Right cardiac atrium (tissue), 5 donors: Measurements from ENCODE around the gene SORT1. TPM values are rescaled to one million over a fixed set of nuclear protein-coding genes. Genes with fewer than 3 reads are reported as not detected.
A peak's percentile ranks its signal among the peaks of the same experiment; 100 is the strongest.
"Not testable (repeated sequence)": the region's sequence is repeated elsewhere in the genome, so short reads cannot be mapped to it uniquely, and the experiment has no call there.

Experiments
- ATAC-seq, 2 donors: fragments of 200-7000 bp; cut with Tn5 transposase; one replicate each; pipeline versions ENCODE4 v1.8.0 to v1.9.1; 2020; ENCODE audit warnings: moderate library complexity in 2 of 2, mild to moderate bottlenecking in 1 of 2
- DNase-seq, 3 donors: peaks; one replicate each; pipeline ENCODE4 v3.0.0-alpha.2; 2020
- H3K27ac ChIP-seq: one replicate; pipeline ENCODE4 v1.5.1; 2013; ENCODE audit warnings: mild to moderate bottlenecking, low read length, control low read depth, moderate library complexity
- H3K27me3 ChIP-seq: one replicate; pipeline ENCODE4 v1.6.1; 2013; ENCODE audit not compliant: control insufficient read depth, insufficient read depth
- H3K4me1 ChIP-seq: one replicate; pipeline ENCODE4 v1.6.1; 2013; ENCODE audit warnings: low read length; ENCODE audit not compliant: control insufficient read depth, insufficient read depth
- H3K4me3 ChIP-seq: one replicate; pipeline ENCODE4 v1.5.1; 2013; ENCODE audit warnings: low read length, control low read depth
- H3K9me3 ChIP-seq: one replicate; pipeline ENCODE4 v1.6.1; 2013; ENCODE audit warnings: low read length; ENCODE audit not compliant: control insufficient read depth
- WGBS: extraction: QIAGEN DNeasy Blood & Tissue Kit; methylation state at CpG from one replicate; pipeline ENCODE4 v1.1.7; 2013; 5-methylcytosine and 5-hydroxymethylcytosine counted together
- intact Hi-C, 4 donors: fragments of 100-400 bp; cut with DNase I; formaldehyde crosslinking; loops; one replicate each; pipeline versions ENCODE4 v1.11.0 to v1.14.0; 2022 to 2023
- polyA plus RNA-seq: library from polyadenylated mRNA; stranded (reverse); fragments of 200-250 nt; gene quantifications from one replicate; pipeline ENCODE4 v1.2.3, GENCODE V29; 2013
- total RNA-seq, 4 donors: library from RNA; stranded (reverse); fragmentation: NEBNext Ultra II Directional; extraction: Animal tissue kit (Norgen Biotek cat#: 25700); gene quantifications; one replicate each; pipeline ENCODE4 v1.2.1, GENCODE V29; 2021
- donor health status: healthy with polysubstance abuse.
- donor health status: DM: no; HTN: yes; CAD: no.
- donor health status: DM: no; HTN: no; CAD: no.
- donor health status: DM: no; HTN: yes; CAD: no; lungs with severe emphysema.
- donor health status: DM: yes; HTN: yes; CAD: no.

Gene SORT1
- total and polyA plus RNA-seq, 5 donors, result 57.6 to 170 (median 123) TPM

- intact Hi-C loops, result loop anchor here in 1 of 4 donors (10.0 kb wide), 1 partner anchor 85 kb away; the partner anchor contains the start of gene SORT1
- H3K9me3 ChIP-seq, result no peaks in the 10 kb centered on the region
- ATAC-seq (no peak), DNase-seq (no peak)
- H3K4me3 ChIP-seq, result no peak overlapping the region
- no peaks in the 10 kb centered on the region for H3K27me3 ChIP-seq
- H3K27ac ChIP-seq, result no peak overlapping the region
- H3K4me1 ChIP-seq, result peaks cover 6% of the 10 kb centered on the region
- WGBS, result 75% methylated on average over 2 of the region's 2 CpGs
Measured at GRCh38 chr1:109309347-109309746, 88.4 kb downstream of the SORT1 start.

GRCh38 chr1:109307274-109308021 lies 90.3 kb downstream of the SORT1 start:
- H3K4me3 ChIP-seq, result no peak overlapping the region
- ATAC-seq (peak; percentile 86 to 89), DNase-seq (peak; percentile 68 to 89 (median 86))
- intact Hi-C loops, result loop anchor here in 2 of 4 donors (2.0 to 10.0 kb wide), 2 partner anchors 25 to 87 kb away; partner anchors contain the start of genes PSRC1 (in 1 of the 2) and SORT1 (in 1 of the 2)
- no peaks in the 10 kb centered on the region for H3K9me3 ChIP-seq
- H3K27me3 ChIP-seq, result no peaks in the 10 kb centered on the region
- H3K4me1 ChIP-seq, result peaks cover 10% of the 10 kb centered on the region
- WGBS, result 34% methylated on average over 14 of the region's 14 CpGs
- peak overlapping the region; percentile 90 for H3K27ac ChIP-seq

GRCh38 chr1:109306832-109307273 lies 90.9 kb downstream of the SORT1 start, which contains the start of gene MYBPHL:
Gene MYBPHL, minus strand, starts transcription at chr1:109307011. Its CDS starts 20 bp downstream, at chr1:109306991.
- intact Hi-C loops, result loop anchor here in 2 of 4 donors (2.0 to 10.0 kb wide), 2 partner anchors 24 to 88 kb away; partner anchors contain the start of genes PSRC1 (in 1 of the 2) and SORT1 (in 1 of the 2)
- Histone ChIP-seq H3K4me3 (peak within 1 kb of the TSS; percentile 44), H3K27me3 (no peaks in the 10 kb centered on the region), H3K9me3 (no peaks in the 10 kb centered on the region), H3K4me1 (peaks cover 12% of the 10 kb centered on the region), H3K27ac (peak within 1 kb of the TSS; percentile 90)
- peak; percentile 77 to 83 for ATAC-seq
- DNase-seq, result peak; percentile 37 to 88 (median 79)
- WGBS, result 56% methylated on average over 7 of the region's 7 CpGs

DNA sequence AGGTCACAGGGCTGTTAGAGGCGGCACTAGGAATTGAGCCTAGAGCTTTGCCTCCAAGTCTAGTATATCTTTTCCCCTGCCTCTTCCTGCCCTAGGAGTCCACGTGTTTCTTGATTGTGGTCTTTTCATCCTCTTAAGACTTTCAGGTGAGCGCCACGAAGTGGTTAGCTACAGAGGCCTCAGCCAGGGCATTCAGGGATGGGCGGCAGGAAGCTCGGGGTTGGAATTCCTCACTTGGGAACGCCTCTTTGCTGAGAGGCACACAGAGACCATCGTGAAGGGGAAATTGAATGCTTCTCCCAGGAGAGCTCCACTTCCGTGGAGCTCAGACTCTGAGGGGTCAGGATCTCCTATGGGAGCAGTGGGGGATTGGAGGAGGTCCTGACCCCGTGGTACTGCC lies 91.7 kb downstream of the SORT1 start:
- peak overlapping the region; percentile 44 for H3K4me3 ChIP-seq
- ATAC-seq (peak in 1 of 2 donors; percentile 1), DNase-seq (peak in 1 of 3 donors; percentile 46)
- WGBS, result 46% methylated on average over 10 of the region's 10 CpGs
- intact Hi-C loops, result loop anchor here in 2 of 4 donors (2.0 to 10.0 kb wide), 2 partner anchors 23 to 89 kb away; partner anchors contain the start of genes PSRC1 (in 1 of the 2) and SORT1 (in 1 of the 2)
- H3K9me3 ChIP-seq, H3K27me3 ChIP-seq: not testable (repeated sequence)
- H3K4me1 ChIP-seq, result peaks cover 12% of the 10 kb centered on the region
- peak overlapping the region; percentile 90 for H3K27ac ChIP-seq

- ATAC-seq (peak in 1 of 2 donors; percentile 34), DNase-seq (peak in 2 of 3 donors; percentile 65)
- Histone ChIP-seq H3K27me3 (no peaks in the 10 kb centered on the region), H3K4me3 (no peak overlapping the region), H3K27ac (peak overlapping the region; percentile 90), H3K9me3 (no peaks in the 10 kb centered on the region), H3K4me1 (peaks cover 25% of the 10 kb centered on the region)
- intact Hi-C loops, result loop anchor here in 1 of 4 donors (10.0 kb wide), 1 partner anchor 90 kb away; the partner anchor contains the start of gene SORT1
- 37% methylated on average over 8 of the region's 8 CpGs for WGBS
Measured at GRCh38 chr1:109304226-109304920, 93.3 kb downstream of the SORT1 start.

DNA sequence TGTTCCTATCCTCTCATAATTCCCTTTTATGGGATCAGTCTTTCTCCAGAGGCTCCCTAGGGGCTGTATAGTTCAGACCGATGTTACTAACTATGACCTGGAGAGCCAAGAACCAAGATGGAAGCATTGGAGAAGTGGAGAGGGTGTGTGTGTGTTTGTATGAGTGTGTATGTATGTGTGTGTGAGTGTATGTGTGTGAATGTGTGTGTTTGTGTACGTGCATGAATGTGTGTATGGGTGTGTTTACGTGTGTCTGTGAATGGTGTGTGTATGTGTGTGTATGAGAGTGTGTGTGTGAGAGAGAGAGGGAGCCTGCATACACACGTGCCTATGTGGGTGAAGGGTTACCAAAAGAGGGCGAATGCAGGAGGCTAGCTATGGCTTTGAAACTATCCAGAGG lies 95.8 kb downstream of the SORT1 start:
- H3K27me3 ChIP-seq, result no peaks in the 10 kb centered on the region
- no peak for ATAC-seq
- peaks cover 33% of the 10 kb centered on the region for H3K4me1 ChIP-seq

DNA sequence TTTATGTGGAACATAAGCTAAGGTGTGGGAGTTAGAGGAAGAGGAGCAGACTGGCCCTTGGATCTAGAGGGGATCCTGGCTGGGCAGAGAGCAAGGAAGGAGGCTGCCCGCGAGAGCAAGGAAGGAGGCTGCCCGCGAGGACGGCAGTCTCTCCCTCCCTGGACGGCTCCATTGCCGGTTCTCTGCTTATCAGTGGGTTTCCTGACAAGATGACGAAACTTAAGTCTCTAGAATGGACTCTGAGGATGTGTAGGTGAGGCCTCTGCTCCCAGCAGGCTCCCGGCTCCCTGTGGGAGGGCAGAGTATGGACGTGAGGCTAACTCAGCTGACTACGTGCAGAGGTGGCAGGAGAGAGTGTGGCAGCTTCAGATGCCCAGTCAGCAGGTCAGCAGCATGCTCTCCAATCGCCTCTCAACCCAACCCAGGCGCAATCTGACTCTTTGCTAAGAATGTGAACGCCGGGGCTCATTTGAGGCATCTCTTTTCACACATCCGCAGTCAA lies 97.0 kb downstream of the SORT1 start:
- H3K4me1 ChIP-seq, result peaks cover 33% of the 10 kb centered on the region
- peak; percentile 30 to 74 (median 65) for DNase-seq
- H3K27me3 ChIP-seq, result no peaks in the 10 kb centered on the region
- intact Hi-C loops, result loop anchor here in 1 of 4 donors (10.0 kb wide), 1 partner anchor 94 kb away; the partner anchor contains the start of gene SORT1
- ATAC-seq, result peak; percentile 61 to 65
- 48% methylated on average over 16 of the region's 16 CpGs for WGBS
- H3K4me3 ChIP-seq, result no peak overlapping the region
- no peaks in the 10 kb centered on the region for H3K9me3 ChIP-seq
- peak overlapping the region; percentile 78 for H3K27ac ChIP-seq

More for the DNA sequence above, 95.8 kb downstream of the SORT1 start:
- Histone ChIP-seq H3K4me3 (no peak overlapping the region), H3K9me3 (no peaks in the 10 kb centered on the region), H3K27ac (peak overlapping the region; percentile 50)
- DNase-seq, result no peak
- intact Hi-C loops, result loop anchor here in 1 of 4 donors (10.0 kb wide), 1 partner anchor 93 kb away; the partner anchor contains the start of gene SORT1
- 89% methylated on average over 5 of the region's 5 CpGs for WGBS

DNA sequence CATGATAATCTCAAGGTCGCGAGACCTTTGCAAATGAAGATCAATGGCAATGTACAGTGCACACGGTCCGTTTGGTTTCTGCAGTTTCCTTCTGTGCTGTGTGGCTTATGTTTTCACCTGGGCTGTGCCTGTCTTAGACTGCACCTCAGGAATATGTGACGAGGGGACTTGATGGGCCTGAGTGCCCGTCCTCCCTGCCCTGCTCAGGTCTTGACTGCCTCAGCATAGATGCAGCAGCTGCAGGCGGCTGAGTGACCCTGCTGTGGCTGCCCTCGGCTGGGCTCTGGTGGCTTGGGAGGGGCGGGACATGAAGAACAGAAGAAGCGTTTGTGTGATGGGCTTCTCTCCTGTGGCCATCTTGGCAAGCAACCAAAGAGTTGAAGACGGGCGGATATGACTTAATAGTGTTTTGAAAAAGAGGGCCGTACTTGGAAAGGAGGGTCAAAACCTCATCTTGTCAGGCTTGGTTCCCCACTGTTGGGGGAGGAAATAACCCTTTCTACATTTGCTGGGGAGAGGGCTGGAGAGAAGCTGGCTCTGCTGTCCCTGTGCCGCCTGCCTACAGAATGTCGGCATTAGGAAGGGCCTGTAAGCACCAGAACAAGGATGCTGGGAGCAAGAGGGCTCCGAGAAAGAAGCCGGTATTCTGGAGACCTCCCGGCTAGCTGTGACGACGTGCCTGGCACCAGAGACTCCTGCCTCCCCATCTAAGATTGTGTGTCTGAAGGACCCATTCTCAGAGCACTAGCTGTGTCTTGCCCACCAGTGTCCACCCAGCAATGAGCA lies 98.0 kb downstream of the SORT1 start:
- Histone ChIP-seq H3K27ac (peak overlapping the region; percentile 78), H3K9me3 (no peaks in the 10 kb centered on the region), H3K27me3 (no peaks in the 10 kb centered on the region), H3K4me1 (peaks cover 29% of the 10 kb centered on the region), H3K4me3 (no peak overlapping the region)
- intact Hi-C loops, result loop anchor here in 1 of 4 donors (10.0 kb wide), 1 partner anchor 95 kb away; the partner anchor contains the start of gene SORT1
- 41% methylated on average over 20 of the region's 20 CpGs for WGBS
- peak; percentile 77 to 89 (median 86) for DNase-seq
- ATAC-seq, result peak; percentile 55 to 64

- Histone ChIP-seq H3K27ac (peak overlapping the region; percentile 78), H3K4me1 (peaks cover 27% of the 10 kb centered on the region), H3K27me3 (no peaks in the 10 kb centered on the region), H3K9me3 (no peaks in the 10 kb centered on the region), H3K4me3 (no peak overlapping the region)
- intact Hi-C loops, result no loop called here
- peak; percentile 51 to 64 (median 61) for DNase-seq
- WGBS, result 17% methylated on average over 11 of the region's 11 CpGs
- peak; percentile 42 to 61 for ATAC-seq
Measured at GRCh38 chr1:109298666-109299557, 98.8 kb downstream of the SORT1 start.
